Stimulated activated CD4-positive, alpha-beta T cell treated with anti-CD3 and anti-CD28 coated beads, Interleukin-4, amount 100 ng/mL, for 24 hours (primary cell): ENCODE results near the gene KIAA0825.
"Not testable (repeated sequence)": the region's sequence is repeated elsewhere in the genome, so short reads cannot be mapped to it uniquely, and the experiment has no call there.

ENCODE experiments used
- DNase-seq: peaks from one replicate; pipeline ENCODE4 v3.0.0-alpha.2; 2020

Gene KIAA0825

DNA sequence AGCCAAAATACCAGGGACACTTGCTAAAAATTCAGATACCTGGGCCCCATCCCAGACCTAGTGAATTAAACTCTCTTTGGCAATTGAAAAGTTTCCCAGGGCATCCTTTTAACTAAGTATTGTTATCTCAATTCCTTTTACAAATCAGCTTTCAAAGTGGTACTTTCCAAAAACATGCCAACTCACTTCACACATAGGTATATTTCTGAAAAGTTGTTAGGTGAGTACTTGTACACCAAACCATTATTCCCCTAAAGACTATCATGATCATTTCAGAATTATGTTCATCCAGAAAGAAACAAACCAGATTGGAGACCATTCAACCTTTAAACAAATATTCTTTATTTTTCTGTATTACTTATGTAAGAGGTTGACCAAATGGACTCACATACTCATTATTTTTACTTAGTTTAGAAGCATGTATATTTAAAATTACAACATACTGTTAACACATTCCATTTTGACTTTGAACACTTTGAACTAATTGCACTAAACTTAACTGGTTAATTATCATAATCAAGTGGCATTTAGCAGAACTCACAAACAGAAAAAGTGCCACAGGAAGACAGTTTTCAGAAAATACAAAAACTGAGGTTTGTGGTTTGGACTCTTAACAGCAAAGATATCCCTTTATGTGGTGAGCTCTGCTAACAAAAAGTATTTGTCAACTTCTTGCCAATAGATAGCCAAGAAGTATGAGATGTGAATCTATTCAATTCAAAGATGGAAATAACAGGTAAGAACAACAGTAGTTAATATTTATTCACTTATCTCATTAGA lies 40.7 kb downstream of the KIAA0825 start:
- DNase-seq, result no peak

DNA sequence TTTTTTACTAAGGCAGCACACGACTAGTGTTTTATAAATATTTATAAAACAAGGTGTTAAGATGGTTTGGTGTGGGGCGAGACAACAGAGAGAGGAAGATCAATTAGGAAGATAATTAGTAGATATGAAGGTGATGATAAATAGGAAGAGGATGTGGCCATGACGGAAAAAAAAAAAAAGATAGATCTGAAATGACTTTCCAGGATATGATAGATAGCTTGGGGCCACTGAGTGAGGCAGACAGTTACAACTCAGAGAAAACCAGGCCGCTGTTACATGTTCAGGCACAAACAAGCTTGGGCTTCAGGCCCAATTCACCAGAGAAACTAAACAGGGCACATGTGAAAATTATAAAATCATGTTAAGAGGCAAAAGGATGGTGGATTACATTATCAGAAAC lies 43.2 kb downstream of the KIAA0825 start:
- no peak for DNase-seq

DNA sequence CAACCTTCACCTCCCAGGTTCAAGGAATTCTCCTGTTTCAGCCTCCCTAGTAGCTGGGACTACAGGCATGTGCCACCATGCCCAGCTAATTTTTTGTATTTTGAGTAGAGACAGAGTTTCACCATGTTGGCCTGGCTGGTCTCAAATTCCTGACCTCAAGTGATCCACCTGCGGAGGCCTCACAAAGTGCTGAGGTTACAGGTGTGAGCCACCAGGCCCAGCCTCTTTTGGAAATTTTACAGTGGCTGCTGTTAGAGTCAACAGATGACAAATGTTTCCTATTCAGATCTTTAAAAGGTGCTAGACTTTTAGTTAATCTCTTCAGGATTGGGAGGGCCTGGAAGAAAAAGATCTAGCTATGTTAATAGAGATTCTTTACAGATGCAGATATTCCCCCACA lies 45.1 kb downstream of the KIAA0825 start:
- DNase-seq, result not testable (repeated sequence)

DNA sequence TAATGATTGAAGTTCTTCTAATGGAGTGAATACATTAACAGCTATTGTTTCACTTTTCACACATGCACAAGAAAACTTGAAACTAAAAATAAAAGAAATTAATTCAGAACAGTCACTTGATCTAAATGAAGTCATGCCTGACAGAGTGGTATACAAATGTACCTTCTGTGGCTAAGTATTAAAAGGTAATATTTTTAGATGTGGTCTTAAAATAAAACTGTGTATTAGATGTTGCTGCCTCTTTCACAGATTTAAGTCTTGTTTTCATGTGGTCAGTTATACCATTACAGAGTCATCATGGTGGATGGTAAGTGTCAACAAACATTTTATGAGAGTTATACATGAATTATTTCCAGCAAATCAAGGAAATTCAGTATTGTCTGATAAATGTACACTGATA lies 47.0 kb downstream of the KIAA0825 start:
- DNase-seq, result no peak

DNA sequence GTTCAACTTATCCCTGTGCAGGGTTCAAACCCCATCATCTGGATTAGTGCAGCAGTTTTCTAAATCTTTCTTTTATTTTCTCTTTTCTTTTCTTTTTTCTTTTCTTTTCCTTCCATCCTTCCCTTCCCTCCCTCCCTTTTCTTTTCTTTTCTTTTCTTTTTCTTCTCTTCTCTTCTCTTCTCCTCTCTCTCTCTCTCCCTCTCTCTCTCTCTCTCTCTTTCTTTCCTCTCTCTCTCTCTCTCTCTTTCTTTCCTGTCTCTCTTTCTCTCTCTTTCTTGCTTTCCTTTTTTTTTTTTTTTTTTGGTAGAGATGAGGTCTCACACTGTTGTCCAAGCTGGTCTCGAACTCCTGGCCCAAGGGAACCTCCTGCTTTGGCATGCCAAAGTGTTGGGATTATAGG lies 53.6 kb downstream of the KIAA0825 start:
- DNase-seq, result no peak

DNA sequence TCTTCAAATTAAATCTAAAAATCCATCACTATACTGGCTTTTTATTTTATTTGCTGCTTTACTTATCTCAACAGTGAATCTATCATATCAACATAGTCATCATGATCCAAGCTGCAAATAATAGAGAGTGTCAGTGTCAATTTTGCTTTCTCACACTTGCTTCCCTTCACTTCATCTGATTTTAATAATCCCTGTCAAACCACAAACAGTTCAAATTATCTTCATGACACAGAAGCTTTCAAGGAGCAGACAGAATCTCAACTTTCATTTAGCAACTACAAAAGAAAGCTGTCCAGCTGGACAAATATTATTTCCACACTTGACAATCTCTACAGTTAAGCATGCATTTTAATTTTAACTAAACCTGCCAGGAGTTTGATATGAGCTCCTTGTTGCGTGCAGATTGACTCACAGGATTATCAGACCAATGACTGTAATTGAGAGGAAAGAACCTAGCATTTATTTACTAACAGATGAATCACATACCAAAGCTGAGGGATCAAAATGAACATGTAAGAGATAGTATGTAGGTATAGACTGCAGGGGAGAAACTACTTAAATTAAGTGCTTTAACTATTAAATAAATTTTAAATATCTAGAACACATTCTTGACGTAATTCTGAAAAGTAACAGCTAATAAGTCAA lies 56.0 kb downstream of the KIAA0825 start:
- DNase-seq, result no peak

DNA sequence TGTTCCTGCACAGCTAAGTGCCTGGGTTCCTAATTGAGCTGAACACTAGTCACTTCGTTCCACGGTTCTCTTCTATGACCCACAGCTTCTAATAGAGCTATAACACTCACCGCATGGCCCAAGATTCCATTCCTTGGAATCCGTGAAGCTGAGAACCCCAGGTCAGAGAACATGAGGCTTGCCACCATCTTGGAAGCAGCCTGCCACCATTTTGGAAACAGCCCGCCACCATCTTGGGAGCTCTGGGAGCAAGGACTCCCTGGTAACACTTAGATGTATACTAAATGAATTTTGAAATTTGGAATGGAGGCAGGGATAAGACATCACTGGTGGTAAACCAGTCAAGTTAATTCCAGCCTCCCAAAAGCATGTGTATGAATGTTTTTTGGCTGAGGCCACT lies 60.4 kb downstream of the KIAA0825 start:
- DNase-seq, result no peak

DNA sequence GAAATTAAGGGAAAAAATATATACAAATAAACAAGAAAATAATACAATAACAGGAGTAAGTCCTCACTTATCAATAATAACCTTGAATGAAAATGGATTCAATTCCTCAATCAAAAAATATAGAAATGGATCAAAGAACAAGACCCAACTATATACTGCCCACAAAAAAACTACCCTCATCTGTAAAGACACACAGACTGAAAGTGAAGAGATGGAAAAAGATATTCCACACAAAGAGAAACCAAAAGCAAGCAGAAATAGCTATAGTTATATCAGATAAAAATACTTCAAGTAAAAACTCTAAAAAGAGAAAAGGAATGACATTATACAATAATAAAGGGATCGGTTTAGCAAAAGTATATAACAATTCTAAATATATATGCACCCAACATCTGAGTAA lies 66.5 kb downstream of the KIAA0825 start:
- no peak for DNase-seq

DNA sequence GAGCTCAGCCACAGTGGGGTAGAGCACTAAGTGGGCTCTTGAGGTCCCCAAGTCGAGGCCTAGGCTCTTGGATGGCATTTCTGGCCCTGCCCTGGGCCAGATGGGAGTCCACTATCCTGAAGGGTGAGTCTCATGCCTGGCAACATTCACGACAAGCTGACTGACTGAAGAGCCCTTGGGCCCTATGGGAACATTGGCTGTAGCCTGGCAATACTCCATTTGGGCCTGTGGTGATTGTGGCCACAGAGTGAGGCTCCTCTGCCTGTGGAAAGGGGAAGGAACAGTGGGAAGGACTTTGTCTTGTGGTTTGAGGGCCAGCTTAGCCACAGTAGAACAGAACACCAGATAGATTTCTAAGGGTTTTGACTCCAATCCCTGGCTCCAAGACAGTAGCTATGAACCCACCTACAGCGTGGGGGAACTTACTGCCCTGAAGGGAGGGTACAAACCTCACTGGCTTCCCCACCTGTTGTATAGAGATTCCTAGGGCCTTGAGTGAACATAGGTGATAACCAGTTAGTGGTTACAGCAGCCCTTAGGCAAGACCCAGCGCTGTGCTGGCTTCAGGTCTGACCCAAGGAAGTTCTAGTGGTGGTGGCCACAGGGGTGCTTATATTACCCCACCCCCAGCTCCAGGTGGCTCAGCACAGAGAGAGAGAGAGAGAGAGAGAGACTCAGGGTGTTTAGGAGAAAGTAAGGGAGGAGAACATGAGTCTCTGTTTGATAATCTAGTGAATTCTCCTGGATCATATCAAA lies 72.4 kb downstream of the KIAA0825 start:
- no peak for DNase-seq

DNA sequence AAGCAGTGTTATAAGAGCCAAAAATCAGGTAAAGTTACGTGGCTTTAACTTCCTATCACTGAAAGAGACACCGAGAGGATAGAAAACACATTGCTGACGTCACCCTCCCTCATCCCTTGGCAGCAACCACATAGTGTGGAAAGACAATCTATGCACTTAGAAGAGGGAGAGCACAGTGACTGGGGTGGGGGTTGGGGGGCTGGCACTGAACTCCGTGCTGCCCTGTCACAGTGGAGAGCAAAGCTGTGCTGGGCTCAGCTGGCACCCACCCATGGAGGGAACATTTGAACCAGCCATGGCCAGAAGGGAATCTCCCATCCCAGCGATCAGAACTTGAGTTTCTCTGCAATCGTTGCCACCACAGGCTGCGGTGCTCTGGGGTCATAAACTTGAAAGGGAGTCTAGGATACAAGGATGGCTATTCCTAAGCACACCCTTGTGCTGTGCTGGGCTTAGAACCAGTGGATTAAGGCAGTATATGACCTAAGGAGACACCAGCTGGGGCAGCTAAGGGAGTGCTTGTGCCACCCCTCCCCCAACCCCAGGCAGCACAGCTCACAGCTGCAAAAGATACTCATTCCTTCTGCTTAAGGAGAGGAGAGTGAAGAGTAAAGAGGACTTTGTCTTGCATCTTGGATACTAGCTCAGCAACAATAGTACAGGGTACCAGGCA lies 73.4 kb downstream of the KIAA0825 start:
- no peak for DNase-seq

DNA sequence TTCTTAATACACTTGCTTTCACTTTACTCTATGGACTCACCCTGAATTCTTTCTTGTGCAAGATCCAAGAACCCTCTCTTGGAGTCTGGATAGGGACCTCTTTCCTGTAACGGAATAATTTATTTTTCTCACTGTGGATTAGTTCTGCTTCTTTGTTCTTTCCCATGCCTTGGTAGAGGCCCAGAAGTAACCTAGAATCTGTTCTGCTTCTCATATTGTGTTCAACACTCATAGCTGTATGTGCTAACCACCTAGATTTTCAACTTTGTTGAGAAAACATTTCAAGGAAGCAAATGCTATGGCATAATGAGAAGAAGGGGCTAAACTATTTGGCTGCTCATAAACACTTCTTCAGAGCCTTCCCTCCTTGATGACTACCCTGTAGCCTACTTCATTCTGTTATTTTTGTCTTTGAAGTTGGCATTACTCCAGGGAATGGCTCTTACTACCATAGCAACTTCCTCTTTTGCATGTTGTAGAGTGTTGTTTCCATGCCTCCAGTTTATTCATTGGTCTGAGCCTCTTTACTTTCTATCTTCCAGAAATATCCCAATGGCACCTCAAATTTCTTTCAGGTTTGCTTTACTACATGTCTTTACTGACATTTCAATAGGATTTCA lies 74.3 kb downstream of the KIAA0825 start:
- no peak for DNase-seq

DNA sequence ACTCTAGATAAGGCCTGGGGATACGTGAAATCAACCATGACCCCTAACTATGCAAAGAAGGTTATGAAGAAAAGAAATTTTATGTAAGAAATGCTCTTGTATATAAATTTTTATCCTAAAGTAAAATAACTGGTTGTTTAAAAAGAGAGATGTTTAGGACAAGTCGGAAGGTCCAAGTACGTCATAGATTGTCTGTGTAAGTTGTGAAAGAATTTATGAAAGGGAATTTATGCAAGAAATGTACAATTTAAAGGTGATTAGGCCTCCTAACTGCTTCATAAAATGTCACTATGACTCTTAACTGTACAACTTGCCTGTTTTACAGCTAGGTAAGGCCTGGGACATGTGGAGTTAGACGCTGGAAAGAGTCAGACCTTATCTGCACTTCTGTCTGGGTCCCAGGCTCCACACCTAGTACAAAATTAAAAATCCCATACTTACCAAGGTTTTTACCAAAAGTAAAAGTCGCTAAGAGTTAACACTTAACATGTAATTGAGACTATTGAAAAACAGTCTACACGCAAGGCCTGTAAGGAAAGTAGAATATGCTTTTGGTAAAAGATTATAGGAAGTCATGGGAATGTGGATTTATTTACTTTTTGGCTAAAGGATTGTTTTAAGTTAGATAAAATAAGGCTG lies 77.4 kb downstream of the KIAA0825 start:
- DNase-seq, result no peak

DNA sequence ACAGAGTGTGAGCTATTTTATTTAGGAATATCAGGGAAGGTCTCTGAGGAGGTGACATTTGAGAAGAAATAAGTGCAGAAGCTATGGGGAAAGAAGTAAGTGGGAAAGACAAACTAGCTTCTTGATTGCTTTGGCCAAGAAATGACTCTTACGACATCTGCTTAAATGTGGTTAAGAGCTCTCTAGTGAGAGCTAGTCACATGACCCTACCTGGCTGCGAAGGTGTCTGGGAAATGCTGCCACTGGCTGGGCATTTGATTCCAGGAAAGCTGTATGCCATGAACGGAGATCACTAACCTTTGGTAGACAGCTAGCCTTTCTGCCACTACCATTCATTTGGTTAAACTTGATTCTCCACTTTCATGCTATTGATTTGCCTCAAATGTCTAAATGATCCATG lies 80.1 kb downstream of the KIAA0825 start:
- no peak for DNase-seq

DNA sequence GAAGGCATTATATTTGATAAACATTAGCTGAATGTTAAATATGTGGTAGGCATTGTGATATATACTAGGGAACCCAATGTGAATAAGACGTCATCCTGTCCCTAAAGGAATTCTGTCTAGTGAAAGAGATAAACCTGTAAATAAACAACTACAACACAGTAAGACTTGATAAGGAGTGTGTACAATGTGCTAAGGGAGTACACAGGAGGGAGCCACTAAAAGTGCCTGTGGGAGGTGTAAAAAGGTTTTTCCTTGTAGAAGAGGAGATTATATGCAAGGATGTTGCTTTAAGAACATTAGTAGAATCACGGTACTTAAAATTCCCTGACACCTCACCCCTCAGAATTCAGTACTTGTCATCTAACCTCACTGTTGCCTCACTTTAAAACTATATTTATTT lies 91.7 kb downstream of the KIAA0825 start:
- no peak for DNase-seq

DNA sequence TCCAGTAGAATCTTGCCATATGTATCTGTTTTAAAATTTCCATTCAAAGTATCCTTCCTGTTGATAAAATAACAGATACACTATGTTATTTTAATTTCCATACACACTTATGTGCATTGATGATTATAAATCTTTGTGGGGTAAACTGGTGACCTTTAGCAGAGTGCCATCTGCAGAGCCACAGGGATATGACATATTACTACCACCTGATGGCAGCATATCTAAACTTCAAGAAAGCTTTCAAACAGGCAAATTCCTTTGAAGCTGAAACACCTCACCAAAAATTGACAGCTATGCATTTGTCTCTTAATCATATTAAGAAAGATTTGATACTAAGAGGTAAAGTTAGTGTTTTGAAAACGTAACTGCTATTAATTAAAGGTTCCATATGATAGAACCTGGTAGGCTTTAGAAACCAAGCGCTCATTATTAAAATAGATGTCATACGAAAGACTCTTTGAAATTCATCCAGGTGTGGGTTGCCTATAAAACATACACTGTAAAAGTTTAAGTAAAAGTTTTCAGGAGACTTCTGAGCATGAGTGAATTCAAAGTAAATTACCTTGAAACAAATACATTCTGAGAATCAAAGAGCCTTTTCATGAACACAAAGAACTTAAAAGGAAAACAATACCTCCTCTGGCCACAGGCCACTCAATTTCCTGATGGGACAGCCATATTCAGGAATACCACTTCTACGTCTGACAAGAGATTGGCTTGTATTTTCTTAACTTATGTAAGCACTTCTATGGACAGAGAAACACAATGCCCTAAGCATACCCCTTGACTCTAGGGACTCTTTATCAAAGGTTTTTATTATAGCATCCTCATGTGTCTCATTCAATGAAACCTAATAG lies 93.3 kb downstream of the KIAA0825 start:
- DNase-seq, result no peak

DNA sequence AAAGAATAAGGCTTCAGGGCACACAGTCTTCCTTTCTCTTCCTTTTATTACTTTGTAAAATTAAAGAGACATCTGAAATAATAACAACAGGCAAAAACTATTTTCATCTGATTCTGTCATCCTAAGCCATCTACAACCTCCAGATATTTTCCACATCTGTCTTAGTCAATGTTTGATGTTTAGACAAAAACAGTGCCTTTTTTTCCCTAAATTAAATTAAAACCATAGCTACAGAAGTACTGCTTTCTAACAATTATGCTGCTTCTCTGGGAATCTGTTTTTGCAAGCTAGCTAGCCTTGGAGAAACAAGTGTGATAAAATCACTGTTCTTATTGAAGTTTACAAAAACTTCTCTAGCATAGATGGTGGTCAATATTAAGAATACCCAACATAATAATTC lies 95.4 kb downstream of the KIAA0825 start:
- no peak for DNase-seq

DNA sequence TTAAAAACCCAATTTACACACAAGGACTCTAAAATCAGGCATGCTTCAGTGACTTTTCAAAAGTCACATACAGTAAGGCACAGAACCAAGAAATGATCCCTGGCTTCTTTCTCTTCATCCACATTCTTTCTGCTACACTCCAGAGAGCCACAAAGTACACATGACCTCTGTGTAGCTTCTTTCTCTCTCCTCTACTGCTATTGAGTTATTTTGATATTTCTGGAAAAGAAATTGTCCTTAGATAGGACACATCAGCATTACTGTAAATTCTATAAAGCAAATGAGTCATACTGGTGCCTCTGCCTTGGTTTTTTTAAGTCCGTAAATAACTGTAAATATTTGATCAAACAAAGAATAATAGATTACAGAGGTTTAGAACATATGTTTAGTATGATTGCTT lies 96.3 kb downstream of the KIAA0825 start:
- no peak for DNase-seq

DNA sequence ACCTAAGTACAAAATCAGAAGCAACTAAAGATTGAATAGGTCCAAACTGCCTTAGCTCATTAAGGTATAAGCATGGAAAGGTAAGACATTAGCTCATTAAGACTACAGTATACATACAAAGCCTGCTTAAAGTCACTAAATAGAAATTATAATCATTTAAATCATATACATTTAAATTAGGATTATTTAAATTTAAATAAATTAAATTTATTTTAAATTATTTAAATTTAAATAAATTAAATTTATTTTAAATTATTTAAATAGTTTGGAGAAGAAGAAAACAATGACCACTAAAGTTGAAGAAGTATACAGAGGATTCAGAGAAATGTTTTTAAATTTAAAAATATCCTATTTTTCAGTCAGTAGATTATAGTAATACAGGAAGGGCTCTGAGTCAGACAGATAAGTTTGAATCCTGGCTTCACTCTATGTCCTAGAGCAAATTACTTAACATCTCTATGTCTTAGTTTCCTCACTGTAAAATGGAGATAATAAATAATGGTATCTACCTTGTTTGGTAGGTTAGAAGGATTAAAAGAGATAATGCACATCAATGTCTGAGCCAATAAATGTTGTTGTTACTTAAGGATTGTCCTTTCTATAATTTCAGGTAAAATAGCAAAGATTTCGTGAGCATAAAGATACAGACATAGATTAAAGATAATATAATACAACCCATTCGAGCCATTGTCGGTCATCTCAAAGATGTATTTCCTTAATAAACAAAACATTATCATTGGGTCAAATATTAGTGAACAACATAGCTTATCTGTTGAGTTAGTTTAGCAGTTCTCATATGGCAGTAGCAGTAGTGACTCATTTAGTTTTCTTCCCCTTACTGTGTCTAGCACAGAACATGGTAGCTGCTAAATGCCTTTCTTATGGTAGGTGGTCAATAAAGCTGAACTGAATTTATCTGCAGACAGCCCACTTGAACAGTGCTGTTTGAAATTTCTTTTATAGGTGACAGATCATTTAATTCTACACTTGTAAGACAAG lies 100.6 kb downstream of the KIAA0825 start:
- no peak for DNase-seq

DNA sequence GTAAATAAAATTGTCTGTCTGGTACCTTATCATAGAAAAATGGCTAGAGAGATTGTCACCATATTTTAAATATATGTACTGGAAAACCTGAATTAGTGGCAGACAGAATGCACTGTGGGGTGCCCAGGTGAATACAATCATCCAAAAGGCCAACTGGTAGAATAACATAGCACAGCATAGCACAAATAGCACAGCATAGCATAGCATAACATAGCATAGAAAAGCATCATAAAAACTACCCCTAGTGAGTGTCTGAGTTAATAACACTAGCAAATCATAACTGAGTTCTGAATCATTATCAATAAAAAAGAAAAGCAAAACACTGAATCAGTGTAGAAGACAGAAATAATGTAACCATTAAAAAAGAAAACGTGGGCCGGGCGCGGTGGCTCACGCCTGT lies 102.3 kb downstream of the KIAA0825 start:
- DNase-seq, result no peak

DNA sequence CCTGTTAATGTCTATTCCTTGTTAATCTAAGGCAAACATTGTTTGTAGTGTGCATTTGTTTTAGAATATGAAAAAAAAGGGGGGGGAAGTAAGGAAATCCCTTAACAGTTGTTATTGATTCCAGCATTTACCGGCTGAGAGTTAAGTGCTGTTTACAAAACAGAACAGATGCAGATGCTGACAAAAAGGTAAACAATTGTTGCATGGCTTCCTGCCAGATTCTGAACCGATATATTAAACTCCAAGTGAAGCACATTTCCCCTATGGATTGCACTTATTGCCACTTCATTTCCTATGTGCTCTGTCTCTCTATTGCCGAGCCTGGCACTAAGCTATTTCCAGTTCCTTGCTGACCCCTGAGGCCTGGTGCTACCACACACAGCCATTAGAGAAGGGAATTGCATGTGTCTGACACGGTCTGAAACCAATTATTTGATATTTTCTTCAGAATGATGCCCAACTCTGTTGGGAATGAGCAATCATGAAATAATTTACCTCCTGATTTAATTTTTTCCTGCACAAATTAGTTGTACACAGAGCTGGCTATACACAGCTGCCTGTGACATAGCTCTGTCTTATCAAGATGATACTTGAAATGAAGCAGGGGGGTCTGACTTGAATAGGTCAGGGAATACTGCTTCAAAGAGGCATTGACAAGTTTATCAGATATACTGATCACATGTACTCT lies 109.8 kb downstream of the KIAA0825 start:
- no peak for DNase-seq
